Cardiac fibroblast (primary cell): ENCODE measurements around the gene FUBP1.

Experiments
- DNase-seq, 2 donors: peaks; one replicate each; pipeline versions ENCODE4 v3.0.0 to v3.0.0-alpha.2; 2010; ENCODE audit warnings: low read depth in 2 of 2
- H3K4me3 ChIP-seq, 2 donors: replicated peaks in 1 of 2; 1 replicate in 1 of 2; 2 replicates in 1 of 2; pipeline ENCODE4 v1.5.1; 2011; ENCODE audit warnings: low read depth in 2 of 2, low read length in 2 of 2, mild to moderate bottlenecking in 2 of 2, moderate library complexity in 1 of 2
- CTCF ChIP-seq: IDR thresholded peaks from one replicate; pipeline ENCODE4 v1.5.1; 2011; ENCODE audit warnings: low read depth, mild to moderate bottlenecking, low read length, inconsistent platforms

FUBP1 gene

GRCh38 chr1:77950873-77951272, 28.0 kb downstream of the FUBP1 start:
- no peak for TF ChIP-seq CTCF
- H3K4me3 ChIP-seq: no peak overlapping the region
- no peak for DNase-seq

- DNase-seq: peak; percentile 62 to 69
- H3K4me3 ChIP-seq: no peak overlapping the region
- peak; percentile 37 for TF ChIP-seq CTCF
These were observed 29.9 kb downstream of the FUBP1 start for GRCh38 chr1:77948841-77949424.

GRCh38 chr1:77945345-77945744, 33.5 kb downstream of the FUBP1 start:
- H3K4me3 ChIP-seq: no peak overlapping the region
- no peak for DNase-seq
- TF ChIP-seq CTCF: no peak

- no peak overlapping the region for H3K4me3 ChIP-seq
- no peak for TF ChIP-seq CTCF
- DNase-seq: no peak
These were observed 36.3 kb downstream of the FUBP1 start for GRCh38 chr1:77942400-77943140.

GRCh38 chr1:77940921-77941570, 37.8 kb downstream of the FUBP1 start:
- TF ChIP-seq CTCF: no peak
- H3K4me3 ChIP-seq: no peak overlapping the region
- DNase-seq: peak in 1 of 2 donors; percentile 32

GRCh38 chr1:77938651-77939050, 40.2 kb downstream of the FUBP1 start:
- no peak overlapping the region for H3K4me3 ChIP-seq
- no peak for TF ChIP-seq CTCF
- DNase-seq: no peak
